Stomach smooth muscle (tissue), 2 donors: ENCODE data around the gene PRKG1.

Source experiments
- H3K27ac ChIP-seq: one replicate; pipeline ENCODE4 v1.7.0; 2013; ENCODE audit warnings: mild to moderate bottlenecking, low read length, inconsistent platforms
- H3K27me3 ChIP-seq, 2 donors: one replicate each; pipeline ENCODE4 v1.7.0; 2013; ENCODE audit warnings: low read length in 2 of 2; ENCODE audit not compliant: insufficient read depth in 2 of 2, control insufficient read depth in 1 of 2
- H3K36me3 ChIP-seq, 2 donors: one replicate each; pipeline ENCODE4 v1.7.0; 2013; ENCODE audit warnings: low read length in 2 of 2; ENCODE audit not compliant: control insufficient read depth in 2 of 2, insufficient read depth in 2 of 2
- H3K4me1 ChIP-seq: one replicate; pipeline ENCODE4 v1.7.0; 2013; ENCODE audit warnings: low read length; ENCODE audit not compliant: control insufficient read depth, insufficient read depth
- H3K4me3 ChIP-seq, 2 donors: one replicate each; pipeline ENCODE4 v1.7.0; 2013; ENCODE audit warnings: low read length in 2 of 2
- H3K9ac ChIP-seq, 2 donors: one replicate each; pipeline ENCODE4 v1.7.0; 2013; ENCODE audit warnings: low read length in 2 of 2, mild to moderate bottlenecking in 1 of 2
- H3K9me3 ChIP-seq, 2 donors: one replicate each; pipeline ENCODE4 v1.7.0; 2013; ENCODE audit warnings: low read length in 2 of 2; ENCODE audit not compliant: control insufficient read depth in 2 of 2
- donor health status: healthy.
- donor health status: Pancreatic carcinoma.

Gene PRKG1

DNA sequence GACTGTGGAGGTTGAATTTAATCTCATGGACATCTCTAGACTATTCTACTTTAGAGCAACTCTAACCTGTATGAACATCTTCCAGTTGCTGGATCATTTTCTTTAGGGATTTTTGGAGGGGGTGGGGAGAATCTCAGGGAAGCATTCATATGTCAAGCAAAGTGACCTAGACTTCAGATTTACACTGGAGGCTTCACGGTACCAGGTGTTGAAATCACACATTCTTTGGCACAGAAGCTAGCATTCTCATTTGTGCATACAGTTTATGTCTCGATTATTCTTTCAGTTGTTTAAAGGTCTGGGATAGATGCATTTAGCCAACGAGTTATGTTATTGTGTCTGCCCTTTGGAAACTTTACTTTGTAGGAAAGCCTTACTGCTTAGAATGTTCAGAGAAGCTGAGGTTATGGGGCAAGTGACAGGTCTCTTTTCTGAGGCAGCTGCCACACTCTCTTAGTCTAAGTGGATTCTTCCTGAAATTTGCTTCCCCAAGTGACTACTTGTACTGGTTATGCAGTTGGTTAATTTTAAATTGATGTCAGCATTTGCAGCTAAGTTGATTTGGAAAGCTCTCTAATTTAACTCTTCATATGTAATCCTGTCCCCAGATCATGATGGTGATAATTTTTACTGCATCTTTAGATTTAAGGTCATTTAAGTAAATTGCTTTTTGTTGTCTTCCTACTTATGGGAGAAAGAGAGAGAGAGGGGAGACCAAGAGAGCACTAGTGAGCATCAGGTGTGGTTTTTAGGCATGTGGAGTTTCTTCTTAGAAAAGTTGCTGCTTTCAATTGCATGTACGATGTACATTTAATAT, 153.8 kb downstream of the PRKG1 start:
- peaks cover 13% of the 10 kb centered on the region for H3K4me1 ChIP-seq
- no peak overlapping the region for H3K4me3 ChIP-seq
- H3K9me3 ChIP-seq: no peaks in the 10 kb centered on the region
- no peaks in the 10 kb centered on the region for H3K27me3 ChIP-seq
- H3K36me3 ChIP-seq: no peaks in the 10 kb centered on the region
- no peak overlapping the region for H3K27ac ChIP-seq
- H3K9ac ChIP-seq: no peak overlapping the region

- Histone ChIP-seq H3K27ac (no peak overlapping the region), H3K4me1 (peaks cover 13% of the 10 kb centered on the region), H3K9me3 (no peaks in the 10 kb centered on the region), H3K9ac (no peak overlapping the region), H3K27me3 (no peaks in the 10 kb centered on the region), H3K4me3 (no peak overlapping the region), H3K36me3 (no peaks in the 10 kb centered on the region)
These were observed 154.4 kb downstream of the PRKG1 start for GRCh38 chr10:51228714-51229100.

GRCh38 chr10:51230887-51231585, 156.7 kb downstream of the PRKG1 start:
- no peaks in the 10 kb centered on the region for H3K27me3 ChIP-seq
- H3K36me3 ChIP-seq: no peaks in the 10 kb centered on the region
- H3K9ac ChIP-seq: no peak overlapping the region
- peaks cover 9% of the 10 kb centered on the region for H3K4me1 ChIP-seq
- no peaks in the 10 kb centered on the region for H3K9me3 ChIP-seq
- H3K27ac ChIP-seq: no peak overlapping the region
- H3K4me3 ChIP-seq: no peak overlapping the region

DNA sequence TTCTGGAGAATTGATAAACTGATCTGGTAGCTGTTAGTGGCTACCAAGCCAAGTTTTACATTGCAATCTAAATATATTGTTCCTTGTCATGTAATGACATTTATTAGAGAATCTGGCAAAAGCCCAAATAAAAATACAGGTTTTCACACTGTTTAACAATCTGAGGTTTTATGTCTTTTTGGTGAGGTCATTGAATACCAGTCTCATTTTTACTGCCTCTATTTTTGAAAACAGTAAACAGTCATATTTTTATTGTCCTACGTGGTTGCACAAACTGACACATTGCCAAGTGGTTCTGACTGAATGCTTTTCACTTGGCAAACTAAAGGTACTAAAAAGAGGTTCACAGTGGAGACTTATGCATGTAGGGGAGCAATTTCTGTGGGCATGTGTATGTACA, 157.5 kb downstream of the PRKG1 start:
- Histone ChIP-seq H3K27ac (no peak overlapping the region), H3K4me1 (peaks cover 9% of the 10 kb centered on the region)

DNA sequence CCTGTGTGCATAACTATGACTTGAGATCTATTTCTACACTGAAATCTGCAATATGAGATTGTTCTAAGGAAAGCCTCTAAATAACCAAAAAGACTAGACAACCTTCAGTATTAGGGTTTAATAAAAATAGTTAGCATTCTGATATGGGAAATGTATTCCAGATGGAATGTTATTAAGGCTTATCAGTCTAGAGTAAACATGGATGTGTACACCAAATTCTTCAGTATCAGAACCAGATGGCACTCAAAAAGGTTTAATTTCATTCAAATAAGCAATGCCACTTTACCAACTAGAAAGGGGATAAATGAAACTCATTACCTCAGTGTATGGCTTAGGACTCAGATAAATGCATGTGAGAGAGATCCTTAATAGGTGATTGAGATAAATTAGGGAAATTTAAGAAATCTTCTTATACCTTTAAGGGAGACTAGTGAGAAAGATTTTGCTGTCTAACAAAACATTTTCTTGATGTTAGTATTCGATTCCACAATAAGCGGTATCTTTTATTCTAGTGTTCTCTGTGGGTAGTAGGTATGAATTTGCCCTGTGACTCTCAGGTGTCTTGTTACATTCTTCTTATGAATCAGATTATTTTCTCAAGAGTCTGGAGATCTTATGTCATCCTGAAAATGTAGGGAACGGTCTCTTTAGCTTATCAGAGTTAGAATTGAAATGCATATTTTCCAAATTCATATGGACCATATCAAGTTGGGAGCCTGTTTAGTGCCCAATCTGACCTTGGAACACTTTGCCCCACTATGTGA, 159.2 kb downstream of the PRKG1 start:
- H3K36me3 ChIP-seq: no peaks in the 10 kb centered on the region
- H3K27me3 ChIP-seq: no peaks in the 10 kb centered on the region
- no peaks in the 10 kb centered on the region for H3K9me3 ChIP-seq
- no peak overlapping the region for H3K4me3 ChIP-seq
- H3K4me1 ChIP-seq: peaks cover 3% of the 10 kb centered on the region
- no peak overlapping the region for H3K9ac ChIP-seq
- H3K27ac ChIP-seq: no peak overlapping the region

More for the DNA sequence above, 157.5 kb downstream of the PRKG1 start:
- Histone ChIP-seq H3K4me3 (no peak overlapping the region), H3K36me3 (no peaks in the 10 kb centered on the region), H3K27me3 (no peaks in the 10 kb centered on the region), H3K9ac (no peak overlapping the region), H3K9me3 (no peaks in the 10 kb centered on the region)

DNA sequence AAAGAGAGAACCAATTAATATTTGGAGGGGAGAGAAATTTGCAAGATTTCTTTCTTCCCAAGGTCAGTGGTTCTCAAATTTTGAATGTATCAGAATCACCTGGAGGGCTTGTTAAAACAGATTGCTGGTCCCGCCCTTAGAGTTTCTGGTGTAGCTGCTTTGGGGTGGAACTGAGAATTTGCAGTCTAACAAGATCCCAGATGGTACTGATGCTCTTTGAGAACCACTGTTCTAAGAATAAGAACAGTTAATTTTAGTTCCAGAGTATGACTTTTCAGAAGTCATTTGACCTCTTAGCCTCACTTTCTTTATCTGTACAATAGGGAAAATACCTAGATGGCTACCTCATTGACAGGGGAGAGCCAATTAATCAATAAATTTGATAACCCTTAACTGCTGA, 161.6 kb downstream of the PRKG1 start:
- H3K4me1 ChIP-seq: no peaks in the 10 kb centered on the region
- no peaks in the 10 kb centered on the region for H3K36me3 ChIP-seq
- no peak overlapping the region for H3K9ac ChIP-seq
- no peak overlapping the region for H3K4me3 ChIP-seq
- H3K27ac ChIP-seq: no peak overlapping the region
- no peaks in the 10 kb centered on the region for H3K9me3 ChIP-seq
- H3K27me3 ChIP-seq: no peaks in the 10 kb centered on the region

DNA sequence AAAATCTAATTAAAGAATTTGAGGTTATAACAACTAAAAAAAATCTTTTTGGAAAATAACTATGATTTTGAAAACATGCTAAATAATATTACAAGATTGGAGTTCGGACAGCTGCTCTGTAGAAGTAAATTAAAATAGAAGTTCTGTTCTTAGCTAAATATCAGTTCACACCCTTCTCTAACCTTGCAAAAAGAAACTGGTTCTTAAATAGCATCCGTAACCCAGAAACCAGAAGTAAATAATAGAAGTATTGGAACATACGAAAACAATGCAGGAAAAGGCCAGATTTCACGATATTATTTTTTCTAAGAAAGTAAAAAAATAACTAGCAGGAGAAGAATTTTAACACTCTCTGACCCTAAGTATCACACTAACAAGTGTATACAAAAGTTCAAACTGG, 164.7 kb downstream of the PRKG1 start:
- Histone ChIP-seq H3K27ac (no peak overlapping the region), H3K36me3 (no peaks in the 10 kb centered on the region), H3K4me1 (no peaks in the 10 kb centered on the region), H3K9me3 (no peaks in the 10 kb centered on the region), H3K9ac (no peak overlapping the region), H3K27me3 (no peaks in the 10 kb centered on the region), H3K4me3 (no peak overlapping the region)

DNA sequence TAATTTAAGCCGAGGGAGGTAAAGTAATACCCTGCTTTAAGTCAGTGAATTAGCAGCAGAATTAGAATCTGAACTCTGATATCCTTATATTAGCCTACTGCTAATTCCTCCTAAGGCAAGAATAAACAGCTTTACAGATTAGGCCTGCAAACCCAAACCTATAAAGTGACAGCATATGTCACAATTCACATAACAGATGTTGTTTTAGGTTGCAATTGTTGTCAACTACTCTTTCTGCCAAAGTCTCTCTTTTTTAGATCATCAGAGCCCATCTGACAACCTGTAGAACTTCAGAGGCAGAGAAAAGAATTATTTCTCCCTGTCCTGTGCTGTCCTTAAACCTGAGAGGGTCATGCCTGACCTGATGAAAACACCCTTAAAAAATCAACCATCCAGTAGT, 167.2 kb downstream of the PRKG1 start:
- Histone ChIP-seq H3K9me3 (no peaks in the 10 kb centered on the region), H3K27ac (no peak overlapping the region), H3K36me3 (no peaks in the 10 kb centered on the region), H3K4me1 (no peaks in the 10 kb centered on the region), H3K27me3 (no peaks in the 10 kb centered on the region), H3K9ac (no peak overlapping the region), H3K4me3 (no peak overlapping the region)

DNA sequence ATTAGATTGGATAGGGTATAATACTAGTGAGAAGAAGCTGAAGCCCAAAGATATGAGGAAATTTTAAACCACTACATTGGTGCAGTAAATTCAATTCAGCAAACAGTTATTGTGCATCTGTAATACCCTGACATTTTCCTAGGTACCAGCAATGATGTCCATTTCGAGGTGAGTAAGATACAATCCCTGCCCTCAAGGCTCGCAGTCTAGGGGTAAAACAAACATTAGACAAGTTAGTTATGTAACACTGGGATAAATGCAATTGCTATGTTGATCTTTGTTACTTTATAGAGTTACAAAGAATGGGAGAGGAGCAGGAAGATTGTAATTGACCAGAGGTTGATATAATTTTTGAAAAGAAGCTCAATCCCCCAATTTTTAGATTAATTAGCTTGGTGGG, 168.1 kb downstream of the PRKG1 start:
- no peaks in the 10 kb centered on the region for H3K9me3 ChIP-seq
- H3K4me3 ChIP-seq: no peak overlapping the region
- no peak overlapping the region for H3K27ac ChIP-seq
- no peaks in the 10 kb centered on the region for H3K27me3 ChIP-seq
- H3K9ac ChIP-seq: no peak overlapping the region
- no peaks in the 10 kb centered on the region for H3K36me3 ChIP-seq
- no peaks in the 10 kb centered on the region for H3K4me1 ChIP-seq

DNA sequence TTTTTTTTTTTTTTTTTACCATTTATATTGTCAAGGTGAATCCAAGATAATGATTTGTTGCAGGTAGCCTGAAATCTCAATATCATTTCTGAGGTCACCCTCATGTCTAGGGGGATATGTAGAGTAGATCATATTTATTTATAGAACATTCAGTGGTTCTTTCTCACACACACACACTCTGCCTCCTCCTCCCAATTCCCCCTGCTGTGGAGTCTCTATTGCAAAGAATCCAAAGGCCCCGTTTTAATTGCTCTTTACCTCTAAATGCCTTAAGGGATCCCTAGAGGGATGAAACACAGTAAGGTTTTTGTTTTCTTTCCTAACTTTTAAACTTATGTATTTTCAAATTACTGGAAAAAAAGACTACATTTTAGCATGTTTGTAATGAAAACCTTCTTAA, 170.0 kb downstream of the PRKG1 start:
- no peak overlapping the region for H3K27ac ChIP-seq
- no peak overlapping the region for H3K4me3 ChIP-seq
- H3K9ac ChIP-seq: no peak overlapping the region
- H3K36me3 ChIP-seq: no peaks in the 10 kb centered on the region
- H3K9me3 ChIP-seq: no peaks in the 10 kb centered on the region
- H3K4me1 ChIP-seq: no peaks in the 10 kb centered on the region
- H3K27me3 ChIP-seq: no peaks in the 10 kb centered on the region
